Loucy (cell line): ENCODE data around the gene OR1J4.
A peak's percentile ranks its signal among the peaks of the same experiment; 100 is the strongest.

Source experiments
- H2AFZ ChIP-seq: fragments of 200-600 bp; sonication (generic); 2 replicates; pipeline ENCODE4 v1.6.0; 2016; ENCODE audit warnings: antibody characterized with exemption, mild to moderate bottlenecking, low read length, moderate library complexity
- H3F3A ChIP-seq: fragments of 200-600 bp; 2 replicates; pipeline ENCODE4 v1.6.0; 2016; ENCODE audit warnings: antibody characterized with exemption, low read depth, mild to moderate bottlenecking
- H3K27me3 ChIP-seq: fragments of 200-600 bp; sonication (generic); 2 replicates; pipeline ENCODE4 v1.6.1; 2014; ENCODE audit warnings: low read length, mild to moderate bottlenecking; ENCODE audit not compliant: insufficient read depth, poor library complexity, severe bottlenecking
- H3K36me3 ChIP-seq: fragments of 200-600 bp; sonication (generic); 2 replicates; pipeline ENCODE4 v1.6.1; 2016; ENCODE audit warnings: low read length; ENCODE audit not compliant: insufficient read depth
- H3K4me1 ChIP-seq: fragments of 200-600 bp; sonication (generic); 2 replicates; pipeline ENCODE4 v1.5.1; 2014; ENCODE audit warnings: low read length, mild to moderate bottlenecking; ENCODE audit not compliant: insufficient read depth, poor library complexity, severe bottlenecking
- H3K4me2 ChIP-seq: fragments of 200-600 bp; sonication (generic); 2 replicates; pipeline ENCODE4 v1.6.0; 2014; ENCODE audit warnings: antibody characterized with exemption, low read length, low read depth, mild to moderate bottlenecking; ENCODE audit not compliant: poor library complexity, severe bottlenecking
- H3K4me3 ChIP-seq: fragments of 200-600 bp; sonication (generic); 2 replicates; pipeline ENCODE4 v1.5.1; 2014; ENCODE audit warnings: low read length, mild to moderate bottlenecking, mixed read lengths; ENCODE audit not compliant: poor library complexity, severe bottlenecking
- H3K79me2 ChIP-seq: fragments of 200-600 bp; sonication (generic); 2 replicates; pipeline ENCODE4 v1.6.1; 2014; ENCODE audit warnings: low read length; ENCODE audit not compliant: insufficient read depth
- H3K9ac ChIP-seq: fragments of 200-600 bp; sonication (generic); 2 replicates; pipeline ENCODE4 v1.6.0; 2014; ENCODE audit warnings: mild to moderate bottlenecking, low read depth, low read length, moderate library complexity; ENCODE audit not compliant: poor library complexity, severe bottlenecking
- H3K9me2 ChIP-seq: fragments of 200-600 bp; sonication (generic); replicated peaks from 2 replicates; pipeline ENCODE4 v1.6.1; 2016; ENCODE audit warnings: low read depth, low read length, mixed read lengths
- H3K9me3 ChIP-seq: fragments of 200-600 bp; sonication (generic); 2 replicates; pipeline ENCODE4 v1.6.1; 2014; ENCODE audit warnings: mild to moderate bottlenecking, antibody characterized with exemption, low read length, low read depth; ENCODE audit not compliant: insufficient read depth
- H4K20me1 ChIP-seq: fragments of 200-600 bp; sonication (generic); 2 replicates; pipeline ENCODE4 v1.6.0; 2014; ENCODE audit warnings: antibody characterized with exemption, low read length, mild to moderate bottlenecking; ENCODE audit not compliant: insufficient read depth, poor library complexity, severe bottlenecking
- EZH2phosphoT487 ChIP-seq: fragments of 200-600 bp; IDR thresholded peaks from 2 replicates; pipeline ENCODE4 v1.6.1; 2018; ENCODE audit warnings: antibody characterized with exemption, mild to moderate bottlenecking, moderate library complexity, borderline replicate concordance
- TF ChIP-seq, protein P1 (sequence below): fragments of 200-600 bp; sonication (generic); conservative IDR thresholded peaks from 2 replicates; pipeline ENCODE4 v1.5.1; 2014; ENCODE audit warnings: mild to moderate bottlenecking, antibody characterized with exemption, low read length

OR1J4 gene

GRCh38 chr9:122498883-122499288 lies 20.1 kb upstream of the OR1J4 start:
- Histone ChIP-seq H3K9ac (peak overlapping the region; percentile 25), H3K36me3 (no peaks in the 10 kb centered on the region), H3K79me2 (no peaks in the 10 kb centered on the region), H3K9me2 (no peaks in the 10 kb centered on the region), H3F3A (no peaks in the 10 kb centered on the region), H3K4me3 (no peak overlapping the region), H3K4me1 (no peaks in the 10 kb centered on the region), H2AFZ (0 out of 2 replicates have a peak overlapping the region, but pooled peaks have one; percentile 19), H3K27me3 (no peaks in the 10 kb centered on the region), H4K20me1 (no peaks in the 10 kb centered on the region), H3K9me3 (no peaks in the 10 kb centered on the region), H3K4me2 (no peak overlapping the region)
- TF ChIP-seq EZH2phosphoT487: no peak
- TF ChIP-seq, protein P1, sequence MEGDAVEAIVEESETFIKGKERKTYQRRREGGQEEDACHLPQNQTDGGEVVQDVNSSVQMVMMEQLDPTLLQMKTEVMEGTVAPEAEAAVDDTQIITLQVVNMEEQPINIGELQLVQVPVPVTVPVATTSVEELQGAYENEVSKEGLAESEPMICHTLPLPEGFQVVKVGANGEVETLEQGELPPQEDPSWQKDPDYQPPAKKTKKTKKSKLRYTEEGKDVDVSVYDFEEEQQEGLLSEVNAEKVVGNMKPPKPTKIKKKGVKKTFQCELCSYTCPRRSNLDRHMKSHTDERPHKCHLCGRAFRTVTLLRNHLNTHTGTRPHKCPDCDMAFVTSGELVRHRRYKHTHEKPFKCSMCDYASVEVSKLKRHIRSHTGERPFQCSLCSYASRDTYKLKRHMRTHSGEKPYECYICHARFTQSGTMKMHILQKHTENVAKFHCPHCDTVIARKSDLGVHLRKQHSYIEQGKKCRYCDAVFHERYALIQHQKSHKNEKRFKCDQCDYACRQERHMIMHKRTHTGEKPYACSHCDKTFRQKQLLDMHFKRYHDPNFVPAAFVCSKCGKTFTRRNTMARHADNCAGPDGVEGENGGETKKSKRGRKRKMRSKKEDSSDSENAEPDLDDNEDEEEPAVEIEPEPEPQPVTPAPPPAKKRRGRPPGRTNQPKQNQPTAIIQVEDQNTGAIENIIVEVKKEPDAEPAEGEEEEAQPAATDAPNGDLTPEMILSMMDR: peak; percentile 93

DNA sequence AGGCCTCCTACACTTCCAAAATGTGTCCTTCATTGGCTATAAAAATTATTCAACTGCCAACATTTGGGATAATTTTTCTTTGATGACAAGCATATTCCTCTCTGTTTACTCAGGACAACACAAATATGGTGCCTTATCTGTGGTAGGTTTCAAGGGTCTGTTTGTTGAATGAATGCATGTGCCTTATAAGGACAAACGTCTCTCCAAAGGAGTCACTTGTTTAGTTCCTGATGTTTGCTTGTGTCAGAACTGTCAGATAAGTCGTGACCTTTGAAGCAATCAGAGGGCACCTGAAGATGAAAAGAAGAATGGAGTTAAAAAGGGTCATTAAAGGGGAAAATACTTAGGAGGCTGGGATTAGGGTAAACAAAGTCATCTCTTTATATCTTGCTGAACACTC lies 12.0 kb upstream of the OR1J4 start:
- Histone ChIP-seq H3K9ac (no peak overlapping the region), H3K4me1 (no peaks in the 10 kb centered on the region), H3F3A (no peaks in the 10 kb centered on the region), H2AFZ (no peak overlapping the region), H3K36me3 (no peaks in the 10 kb centered on the region), H3K9me3 (no peaks in the 10 kb centered on the region), H3K79me2 (no peaks in the 10 kb centered on the region), H3K4me2 (no peak overlapping the region), H3K4me3 (no peak overlapping the region), H3K27me3 (no peaks in the 10 kb centered on the region), H3K9me2 (no peaks in the 10 kb centered on the region), H4K20me1 (no peaks in the 10 kb centered on the region)
- TF ChIP-seq, protein P1: no peak
- TF ChIP-seq EZH2phosphoT487: no peak

DNA sequence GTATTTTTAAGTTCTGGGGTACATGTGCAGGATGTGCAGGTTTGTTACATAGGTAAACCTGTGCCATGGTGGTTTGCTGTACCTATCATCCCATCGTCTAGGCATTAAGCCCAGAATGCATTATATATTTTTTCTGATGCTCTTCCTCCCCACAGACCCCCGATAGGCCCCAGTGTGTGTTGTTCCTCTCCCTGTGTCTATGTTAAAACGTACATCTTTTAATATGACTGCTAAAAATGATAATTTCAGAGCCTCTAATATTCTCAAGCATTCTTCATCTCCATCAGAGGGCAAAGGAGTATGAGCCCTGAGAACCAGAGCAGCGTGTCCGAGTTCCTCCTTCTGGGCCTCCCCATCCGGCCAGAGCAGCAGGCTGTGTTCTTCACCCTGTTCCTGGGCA lies 8.4 kb upstream of the OR1J4 start, which contains the start of gene OR1J2:
TSS of gene OR1J2 (plus strand) at position 301 of the 400 bp plus-strand sequence. CDS start at position 301, 0 bp downstream.
- H3K4me1 ChIP-seq: no peaks in the 10 kb centered on the region
- no peak within 1 kb of the TSS for H3K4me2 ChIP-seq
- no peak for TF ChIP-seq EZH2phosphoT487
- TF ChIP-seq, protein P1: no peak
- no peaks in the 10 kb centered on the region for H3F3A ChIP-seq
- no peaks in the 10 kb centered on the region for H3K27me3 ChIP-seq
- no peak within 1 kb of the TSS for H3K9ac ChIP-seq
- no peaks in the 10 kb centered on the region for H3K9me3 ChIP-seq
- no peaks in the 10 kb centered on the region for H3K79me2 ChIP-seq
- no peaks in the 10 kb centered on the region for H3K9me2 ChIP-seq
- no peaks in the 10 kb centered on the region for H4K20me1 ChIP-seq
- H2AFZ ChIP-seq: no peak within 1 kb of the TSS
- no peaks in the 10 kb centered on the region for H3K36me3 ChIP-seq
- H3K4me3 ChIP-seq: no peak within 1 kb of the TSS
